Right renal pelvis (tissue), 4 donors: ENCODE data around the gene STXBP2. TPM values are rescaled to one million over a fixed set of nuclear protein-coding genes. Genes with fewer than 3 reads are reported as not detected.

Source experiments
- polyA plus RNA-seq, 4 donors: library from polyadenylated mRNA; unstranded; fragments of 120-200 nt; gene quantifications; one replicate each; pipeline ENCODE4 v1.2.1, GENCODE V29; 2013; ENCODE audit not compliant: insufficient read length in 4 of 4

The STXBP2 gene
- polyA plus RNA-seq, 4 donors: 54.9 to 68.0 (median 66.3) TPM

Other genes with a start within 250 kb of the STXBP2 start
- 1 to 10 TPM; 4.9 to 9.3 (median 5.6) TPM for gene PEX11G, start 148.1 kb upstream of the STXBP2 start, polyA plus RNA-seq
- 10 to 100 TPM; 43.1 to 69.6 (median 43.7) TPM for gene ZNF358, start 121.0 kb upstream of the STXBP2 start, polyA plus RNA-seq
- 10 to 100 TPM; 15.2 to 19.7 (median 16.1) TPM for gene MCOLN1, start 114.5 kb upstream of the STXBP2 start, polyA plus RNA-seq
- 10 to 100 TPM; 36.2 to 45.1 (median 41.9) TPM for gene PNPLA6, start 101.4 kb upstream of the STXBP2 start, polyA plus RNA-seq
- 10 to 100 TPM; 13.2 to 22.5 (median 16.8) TPM for gene CAMSAP3, start 41.2 kb upstream of the STXBP2 start, polyA plus RNA-seq
- gene XAB2, start 7.6 kb upstream of the STXBP2 start, polyA plus RNA-seq: 10 to 100 TPM; 33.3 to 47.0 (median 34.9) TPM
- gene PET100, start 7.3 kb upstream of the STXBP2 start, polyA plus RNA-seq: 100 to 1,000 TPM in 2 of 4 donors, 10 to 100 TPM in 2; 86.2 to 115 (median 105) TPM
- gene PCP2, start 3.4 kb upstream of the STXBP2 start, polyA plus RNA-seq: 1 to 10 TPM in 2 of 4 donors, under 1 TPM in 2; 0.82 to 1.6 (median 1.0) TPM
- gene RETN, start 31.9 kb downstream of the STXBP2 start, polyA plus RNA-seq: 1 to 10 TPM in 2 of 4 donors, under 1 TPM in 2; 0.34 to 1.5 (median 1.0) TPM
- gene MCEMP1, start 40.0 kb downstream of the STXBP2 start, polyA plus RNA-seq: under 1 TPM; 0.11 to 0.66 (median 0.17) TPM
- 10 to 100 TPM; 40.6 to 72.7 (median 48.4) TPM for gene TRAPPC5, start 43.7 kb downstream of the STXBP2 start, polyA plus RNA-seq
- gene FCER2, start 65.0 kb downstream of the STXBP2 start, polyA plus RNA-seq: under 1 TPM in 3 of 4 donors, not detected in 1; 0.15 to 0.29 (median 0.17) TPM
- under 1 TPM in 1 of 4 donors, not detected in 3; 0.13 TPM for gene CLEC4G, start 95.0 kb downstream of the STXBP2 start, polyA plus RNA-seq
- 1 to 10 TPM; 1.0 to 1.7 (median 1.3) TPM for gene CD209, start 110.4 kb downstream of the STXBP2 start, polyA plus RNA-seq
- gene CLEC4M, start 126.1 kb downstream of the STXBP2 start, polyA plus RNA-seq: 1 to 10 TPM; 2.6 to 3.7 (median 3.3) TPM
- gene EVI5L, start 193.1 kb downstream of the STXBP2 start, polyA plus RNA-seq: 10 to 100 TPM; 15.4 to 19.0 (median 16.1) TPM
- 1 to 10 TPM; 5.6 to 9.4 (median 7.6) TPM for gene PRR36, start 237.3 kb downstream of the STXBP2 start, polyA plus RNA-seq